NCI-H187 treated with DMSO at 0.1 percent for 48 hours (cell line): ENCODE results near the gene MYO5A.
"Not testable (repeated sequence)": the region's sequence is repeated elsewhere in the genome, so short reads cannot be mapped to it uniquely, and the experiment has no call there.

ENCODE experiments used
- DNase-seq: peaks from one replicate; lab custom pipeline; 2025; lab: John Stamatoyannopoulos, UW

MYO5A gene

GRCh38 chr15:52463638-52464037 is 65.0 kb downstream of the MYO5A start:
- DNase-seq, result no peak

GRCh38 chr15:52462806-52463360 is 65.8 kb downstream of the MYO5A start:
- no peak for DNase-seq

- not testable (repeated sequence) for DNase-seq
Measured at GRCh38 chr15:52459701-52460100, 69.0 kb downstream of the MYO5A start.

- DNase-seq, result not testable (repeated sequence)
Measured at GRCh38 chr15:52459265-52459664, 69.4 kb downstream of the MYO5A start.

- DNase-seq, result no peak
Measured at GRCh38 chr15:52448011-52448890, 80.4 kb downstream of the MYO5A start.

- no peak for DNase-seq
Measured at GRCh38 chr15:52445954-52446353, 82.7 kb downstream of the MYO5A start.

- DNase-seq, result no peak
Measured at GRCh38 chr15:52445553-52445952, 83.1 kb downstream of the MYO5A start.

GRCh38 chr15:52443205-52443604 is 85.5 kb downstream of the MYO5A start:
- DNase-seq, result not testable (repeated sequence)

- DNase-seq, result no peak
Measured at GRCh38 chr15:52441841-52442240, 86.8 kb downstream of the MYO5A start.

GRCh38 chr15:52440946-52441345 is 87.7 kb downstream of the MYO5A start:
- DNase-seq, result no peak

- no peak for DNase-seq
Measured at GRCh38 chr15:52440414-52440813, 88.3 kb downstream of the MYO5A start.

- no peak for DNase-seq
Measured at GRCh38 chr15:52439470-52439869, 89.2 kb downstream of the MYO5A start.

- DNase-seq, result not testable (repeated sequence)
Measured at GRCh38 chr15:52439042-52439441, 89.6 kb downstream of the MYO5A start.

GRCh38 chr15:52438047-52438446 is 90.6 kb downstream of the MYO5A start:
- no peak for DNase-seq

- DNase-seq, result no peak
Measured at GRCh38 chr15:52437646-52438045, 91.0 kb downstream of the MYO5A start.

- DNase-seq, result no peak
Measured at GRCh38 chr15:52436981-52437380, 91.7 kb downstream of the MYO5A start.

GRCh38 chr15:52434885-52435284 is 93.8 kb downstream of the MYO5A start:
- DNase-seq, result no peak

GRCh38 chr15:52428297-52428696 is 100.4 kb downstream of the MYO5A start:
- no peak for DNase-seq

- no peak for DNase-seq
Measured at GRCh38 chr15:52427804-52428203, 100.9 kb downstream of the MYO5A start.

- DNase-seq, result no peak
Measured at GRCh38 chr15:52424856-52425431, 103.7 kb downstream of the MYO5A start.

GRCh38 chr15:52423852-52424251 is 104.8 kb downstream of the MYO5A start:
- DNase-seq, result no peak

GRCh38 chr15:52422001-52422400 is 106.7 kb downstream of the MYO5A start:
- DNase-seq, result no peak

- DNase-seq, result no peak
Measured at GRCh38 chr15:52421029-52421428, 107.7 kb downstream of the MYO5A start.
